Measurements from ENCODE around the gene PTPRJ.
"Not testable (repeated sequence)": the region's sequence is repeated elsewhere in the genome, so short reads cannot be mapped to it uniquely, and the experiment has no call there.

The PTPRJ gene

DNA sequence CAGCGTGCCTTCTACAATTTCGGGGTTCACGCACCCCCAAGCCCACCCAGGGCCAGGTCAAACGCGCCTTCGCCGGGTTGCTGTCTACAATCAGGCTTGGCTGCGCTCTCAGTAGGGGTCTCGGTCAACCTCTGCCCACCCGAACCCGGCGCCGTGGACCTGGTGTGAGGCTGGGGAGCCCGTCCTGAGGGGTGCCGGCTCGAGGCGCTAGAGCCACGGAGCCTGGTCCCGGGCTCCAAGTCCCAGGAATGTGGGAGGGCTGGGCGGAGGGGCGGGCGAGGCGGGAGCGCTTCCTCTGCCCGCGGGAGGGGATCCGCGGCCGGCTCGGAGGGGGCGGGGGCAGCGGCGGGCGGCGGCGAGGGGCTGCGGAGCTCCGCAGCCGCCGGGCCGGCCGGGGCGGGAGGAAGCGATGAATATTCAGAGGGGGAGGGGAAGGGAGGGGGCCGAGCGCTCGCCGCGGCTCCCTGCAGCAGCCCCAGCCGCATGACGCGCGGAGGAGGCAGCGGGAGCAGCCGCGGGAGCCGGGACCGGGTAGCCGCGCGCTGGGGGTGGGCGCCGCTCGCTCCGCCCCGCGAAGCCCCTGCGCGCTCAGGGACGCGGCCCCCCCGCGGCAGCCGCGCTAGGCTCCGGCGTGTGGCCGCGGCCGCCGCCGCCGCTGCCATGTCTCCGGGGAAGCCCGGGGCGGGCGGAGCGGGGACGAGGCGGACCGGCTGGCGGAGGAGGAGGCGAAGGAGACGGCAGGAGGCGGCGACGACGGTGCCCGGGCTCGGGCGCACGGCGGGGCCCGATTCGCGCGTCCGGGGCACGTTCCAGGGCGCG is at the start of gene PTPRJ:
Gene PTPRJ (plus strand): TSS at position 472 of the 819 bp plus-strand sequence. CDS start 354 bp downstream, outside the sequence.
- peak; percentile 25 to 28 for DNase-seq

- DNase-seq, result no peak
These were observed 47.8 kb upstream of the PTPRJ start for GRCh38 chr11:47932544-47932943.

- DNase-seq, result not testable (repeated sequence)
These were observed 46.6 kb upstream of the PTPRJ start for GRCh38 chr11:47933797-47934196.

GRCh38 chr11:47938791-47939560 is 41.4 kb upstream of the PTPRJ start:
- DNase-seq, result no peak

- DNase-seq, result no peak
These were observed 39.3 kb upstream of the PTPRJ start for GRCh38 chr11:47940904-47941649.

DNA sequence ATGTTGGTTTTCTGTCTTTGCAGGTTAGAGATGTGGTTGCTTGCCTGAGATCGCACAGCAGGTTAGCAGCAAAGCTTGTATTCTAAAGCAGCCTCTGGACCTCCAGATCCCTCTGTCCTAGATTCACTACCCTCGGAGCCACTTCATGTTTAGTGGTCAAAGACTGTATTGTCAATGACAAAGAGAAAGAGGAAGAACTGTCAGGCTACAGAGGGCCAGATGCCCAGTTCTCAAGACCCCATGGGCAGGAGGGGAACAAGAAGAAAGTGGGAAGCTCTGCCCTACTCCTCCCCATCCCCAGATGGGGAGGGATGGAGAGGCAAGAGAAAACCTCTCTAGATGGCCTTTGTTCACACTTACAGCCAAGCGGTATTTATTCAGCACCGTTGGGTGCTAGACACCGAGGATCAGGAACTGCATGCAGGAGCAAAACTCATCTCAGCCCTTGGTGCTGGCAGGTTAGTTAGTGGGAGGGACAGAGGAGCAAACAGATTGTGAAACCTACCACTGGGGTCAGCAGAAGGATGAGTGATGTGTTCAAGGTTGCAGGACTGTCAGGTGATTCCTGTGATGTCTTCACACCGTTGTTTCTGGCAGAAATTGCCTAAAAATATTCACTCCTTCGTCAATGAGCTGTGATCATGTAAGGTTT is 38.3 kb upstream of the PTPRJ start:
- peak; percentile 17 to 20 for DNase-seq

DNA sequence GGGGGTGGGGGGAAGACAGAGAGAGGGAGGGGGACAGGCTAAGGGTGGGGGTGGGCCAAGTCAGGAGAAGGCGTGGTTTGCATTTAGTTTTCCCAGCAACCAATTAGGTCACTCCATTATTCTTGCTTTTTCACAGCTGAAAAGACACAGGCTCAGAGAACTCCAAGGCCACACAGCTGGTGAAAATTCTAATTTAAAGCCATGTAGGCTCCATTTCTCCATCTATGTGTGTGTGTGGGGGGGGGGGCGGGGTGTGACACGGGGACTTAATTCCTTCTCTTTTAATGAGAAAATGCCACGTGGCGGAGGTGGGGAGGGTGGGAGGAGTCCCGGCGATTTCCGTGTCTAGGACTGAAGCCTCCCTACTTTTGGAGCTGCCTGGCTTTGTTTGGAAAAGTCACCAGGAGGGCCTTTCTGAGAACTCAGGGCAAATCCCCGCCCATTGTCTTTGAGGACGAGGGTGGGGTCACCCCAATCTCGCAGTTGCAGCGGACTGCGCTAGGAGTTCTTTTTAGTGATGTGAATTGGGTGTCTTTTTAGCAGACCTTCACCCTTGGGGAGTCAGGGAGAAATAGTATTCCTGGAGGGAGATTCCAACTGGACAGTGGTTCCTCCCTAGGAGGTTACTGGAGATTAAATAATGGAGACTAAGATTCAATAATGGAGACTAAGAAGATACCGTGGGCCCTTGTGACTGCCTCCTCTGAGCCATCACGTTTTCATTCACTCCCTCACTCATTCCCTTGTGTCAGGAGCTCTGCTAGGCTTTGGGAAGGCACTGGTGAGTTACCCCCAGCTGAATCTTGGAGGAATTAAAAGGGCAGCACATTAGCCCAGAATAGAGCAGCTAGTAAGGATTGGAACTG is 36.4 kb upstream of the PTPRJ start:
- no peak for DNase-seq

- no peak for DNase-seq
These were observed 35.7 kb upstream of the PTPRJ start for GRCh38 chr11:47944632-47945031.

DNA sequence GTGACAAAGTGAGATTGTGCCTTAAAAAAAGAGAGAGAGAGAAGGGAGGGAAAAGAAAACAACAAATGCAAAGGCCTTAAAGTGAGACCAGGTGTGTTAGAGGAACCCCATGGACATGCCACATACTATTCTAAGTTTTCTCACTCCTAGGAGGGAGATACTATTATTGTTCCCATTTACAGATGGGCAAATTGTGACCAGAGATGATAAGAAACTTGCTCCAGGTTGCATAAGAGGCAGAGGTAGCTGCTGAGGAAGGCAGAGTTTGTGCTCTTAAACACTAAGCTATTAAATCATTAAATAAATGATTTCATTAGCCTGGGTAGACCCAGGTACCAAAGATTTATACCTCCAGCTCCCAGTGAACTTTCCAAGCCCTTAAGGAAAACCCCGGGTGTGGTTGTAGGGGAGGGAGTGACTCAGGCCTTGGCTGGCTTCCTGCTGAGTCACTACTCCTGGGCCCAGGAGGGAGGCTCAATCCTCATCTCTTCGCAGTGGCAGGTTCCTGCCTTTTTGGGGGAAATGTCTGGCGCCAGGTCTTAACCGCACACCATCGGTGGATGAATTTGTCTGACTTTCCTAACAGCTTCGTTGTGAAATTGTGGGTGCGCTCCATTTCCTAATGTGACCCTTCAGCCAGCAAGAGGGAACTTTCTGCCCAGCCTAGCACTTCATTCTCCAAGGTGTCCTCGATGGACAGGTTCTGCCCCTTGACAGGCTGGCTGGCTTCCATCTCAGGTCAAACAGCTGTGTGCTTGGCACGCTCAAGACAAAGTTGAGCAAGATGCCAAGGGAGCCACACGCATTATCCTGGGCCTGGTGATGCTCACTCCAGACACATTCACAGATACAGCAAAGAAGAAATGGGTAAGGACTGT is 33.4 kb upstream of the PTPRJ start:
- peak; percentile 76 to 86 for DNase-seq

DNA sequence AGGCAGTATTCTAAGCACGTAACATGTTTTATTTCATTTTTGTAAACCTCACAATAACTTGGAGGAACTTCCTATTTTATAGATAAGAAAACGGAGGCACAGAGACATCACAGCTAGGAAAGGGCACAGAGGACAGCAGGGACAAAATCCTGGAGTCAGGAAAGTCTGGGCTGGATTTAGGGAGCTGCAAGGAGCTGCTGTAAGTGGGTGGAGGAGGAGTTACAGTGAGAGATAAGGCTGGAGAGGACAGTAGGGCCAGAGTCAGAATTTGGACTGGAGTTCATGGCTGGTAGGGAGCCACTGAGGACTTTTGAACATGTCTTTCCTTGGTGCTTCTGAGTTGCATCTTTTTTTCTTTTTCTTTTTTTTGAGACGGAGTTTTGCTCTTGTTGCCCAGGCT is 32.2 kb upstream of the PTPRJ start:
- DNase-seq, result no peak

- not testable (repeated sequence) for DNase-seq
These were observed 31.2 kb upstream of the PTPRJ start for GRCh38 chr11:47949001-47949675.

DNA sequence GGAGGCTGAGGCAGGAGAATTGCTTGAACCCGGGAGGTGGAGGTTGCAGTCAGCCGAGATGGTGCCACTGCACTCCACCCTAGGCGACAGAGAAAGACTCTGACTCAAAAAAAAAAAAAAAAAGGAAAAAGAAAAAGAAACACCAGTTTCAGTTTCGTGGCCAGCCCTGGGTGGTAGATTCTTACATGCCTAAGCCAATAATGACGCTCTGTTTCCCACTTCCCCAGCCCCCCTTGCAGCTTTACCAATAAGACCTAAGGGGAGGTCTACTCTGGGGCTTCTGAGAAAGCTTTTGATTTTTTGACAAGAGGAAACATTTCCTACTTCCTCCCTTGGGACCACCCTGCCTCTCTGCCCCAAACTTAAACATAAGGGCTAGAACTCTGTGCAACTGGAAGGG is 30.0 kb upstream of the PTPRJ start:
- no peak for DNase-seq

DNA sequence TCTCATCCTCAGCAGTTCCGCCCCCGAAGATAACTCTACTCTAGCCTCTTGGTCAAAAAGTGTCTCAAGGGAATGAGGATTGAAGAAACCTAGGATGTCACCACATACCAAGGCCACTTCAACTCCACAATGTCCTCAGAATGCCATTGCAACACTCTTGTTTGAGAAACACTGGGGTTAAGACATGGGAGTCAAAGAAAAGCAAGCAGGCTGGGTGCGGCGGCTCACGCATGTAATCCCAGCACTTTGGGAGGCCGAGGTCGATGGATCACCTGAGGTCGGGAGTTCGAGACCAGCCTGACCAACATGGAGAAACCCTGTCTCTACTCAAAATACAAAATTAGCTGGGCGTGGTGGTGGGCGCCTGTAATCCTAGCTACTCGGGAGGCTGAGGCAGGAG is 28.9 kb upstream of the PTPRJ start:
- DNase-seq, result not testable (repeated sequence)

GRCh38 chr11:47955061-47955755 is 25.2 kb upstream of the PTPRJ start:
- DNase-seq, result peak; percentile 10 to 29

DNA sequence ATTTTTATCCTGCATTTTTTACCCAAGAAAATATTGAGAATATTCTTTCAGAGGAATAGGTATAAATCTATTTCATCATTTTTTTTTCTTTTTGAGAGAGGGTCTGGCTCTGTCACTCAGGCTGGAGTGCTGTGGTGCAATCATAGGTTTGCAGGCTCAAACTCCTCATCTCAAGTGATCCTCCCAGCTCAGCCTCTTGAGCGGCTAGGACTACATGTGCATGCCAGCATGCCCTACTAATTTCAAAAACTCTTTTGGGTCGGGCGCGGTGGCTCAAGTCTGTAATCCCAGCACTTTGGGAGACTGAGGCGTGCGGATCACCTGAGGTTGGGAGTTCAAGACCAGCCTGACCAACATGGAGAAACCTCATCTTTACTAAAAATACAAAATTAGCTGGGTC is 20.3 kb upstream of the PTPRJ start:
- no peak for DNase-seq

GRCh38 chr11:47961383-47961782 is 19.0 kb upstream of the PTPRJ start:
- DNase-seq, result no peak

DNA sequence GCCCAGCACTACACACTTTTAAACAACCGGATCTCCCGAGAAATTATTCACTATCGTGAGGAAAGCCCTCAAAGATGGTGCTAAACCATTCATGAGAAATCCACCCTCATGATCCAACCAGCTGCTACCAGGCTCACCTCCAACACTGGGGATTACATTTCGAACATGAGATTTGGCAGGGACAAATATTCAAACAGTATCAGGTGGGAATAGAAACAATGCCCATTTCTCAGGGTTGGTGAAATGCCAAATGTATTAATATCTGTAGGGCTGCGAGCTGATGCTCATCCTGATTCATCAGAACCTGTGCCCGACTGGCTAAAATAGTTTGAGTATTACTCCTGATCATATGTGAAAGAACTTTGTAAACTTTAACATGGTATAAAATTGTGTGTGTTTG is 15.8 kb upstream of the PTPRJ start:
- no peak for DNase-seq

DNA sequence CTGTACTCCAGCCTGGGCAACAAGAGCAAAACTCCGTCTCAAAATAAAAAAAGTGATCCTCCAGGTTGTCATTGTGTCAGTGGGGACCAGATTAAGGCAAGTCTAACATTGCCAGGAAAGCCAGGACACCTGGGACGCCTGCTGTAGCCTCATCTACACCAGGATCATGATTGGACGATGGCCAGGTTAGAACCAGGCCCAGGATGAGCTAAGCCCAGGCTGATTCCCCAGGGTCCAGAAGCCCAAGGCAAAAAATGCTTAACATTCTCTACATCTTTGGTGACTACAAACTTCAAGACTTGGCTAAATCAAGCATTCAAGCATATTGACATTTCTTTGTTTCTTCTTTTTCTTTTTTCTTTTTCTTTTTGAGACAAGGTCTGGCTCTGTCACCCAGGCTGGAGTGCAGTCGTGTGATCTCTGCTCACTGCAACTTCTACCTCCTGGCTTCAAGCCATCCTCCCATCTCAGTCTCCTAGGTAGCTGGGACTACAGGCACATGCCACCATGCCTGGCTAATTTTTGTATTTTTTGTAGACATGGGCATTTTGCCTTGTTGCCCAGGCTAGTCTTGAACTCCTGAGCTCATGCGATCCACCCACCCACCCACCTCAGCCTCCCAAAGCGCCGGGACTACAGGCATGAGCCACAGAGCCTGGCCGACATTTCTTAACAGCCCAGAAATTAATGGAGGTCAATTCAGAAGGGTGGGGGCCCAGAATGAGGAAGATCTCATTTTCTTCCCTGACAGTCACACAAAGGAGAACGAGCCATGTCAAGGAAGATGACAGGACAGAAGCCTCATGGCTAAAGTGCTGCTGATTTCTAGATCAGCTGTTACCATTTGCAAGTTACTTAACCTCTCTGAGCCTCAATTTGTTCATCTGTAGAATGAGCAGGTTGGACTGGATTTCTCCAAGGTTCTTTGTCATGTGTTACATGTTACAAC is 12.5 kb upstream of the PTPRJ start:
- no peak for DNase-seq

All from Kasumi-1 (cell line).